GM18498 (cell line): ENCODE data around the gene VEGFA.

ENCODE experiments used
- ATAC-seq: cut with Tn5 transposase; IDR thresholded peaks from one replicate; pipeline ENCODE4 v1.9.1; 2021; ENCODE audit warnings: mild to moderate bottlenecking, moderate library complexity; ENCODE audit not compliant: unreplicated experiment

Gene VEGFA

DNA sequence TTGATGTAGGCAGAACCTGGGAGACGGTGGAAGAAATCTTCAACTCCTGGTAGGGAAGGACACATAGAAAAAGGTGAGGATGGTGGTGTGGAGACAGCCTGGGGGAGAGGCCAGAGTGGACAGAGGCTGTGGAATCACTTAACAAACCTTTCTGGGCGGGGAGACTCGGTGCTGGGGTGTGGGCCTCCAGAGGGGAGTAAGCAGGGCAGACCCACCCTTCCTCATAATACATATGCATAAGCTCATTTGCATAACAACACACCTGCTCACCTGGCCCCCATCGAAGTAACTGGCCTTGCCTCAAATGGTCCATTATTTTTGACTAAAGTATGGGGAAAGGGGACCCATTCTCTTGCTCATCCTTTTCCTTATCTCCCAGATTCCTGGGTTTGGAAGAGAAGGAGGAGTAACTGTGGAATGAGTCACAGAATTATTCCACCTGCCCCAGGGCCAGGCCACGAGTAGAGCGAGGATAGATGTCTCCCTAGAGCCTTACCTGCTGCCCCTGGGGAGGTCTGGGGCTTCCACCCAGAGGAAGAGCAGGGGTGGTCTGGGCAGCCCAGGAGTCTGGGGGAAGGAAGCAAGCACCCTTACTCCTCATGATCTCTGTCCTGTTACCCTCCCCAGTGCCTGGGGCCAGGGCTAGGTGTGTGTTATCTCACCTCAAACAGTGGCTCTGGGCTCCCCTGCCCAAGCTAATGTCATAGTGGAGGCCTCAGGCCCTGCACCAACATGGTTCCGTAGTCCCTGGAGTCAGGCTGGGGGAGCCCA lies 10.7 kb upstream of the VEGFA start:
- ATAC-seq = no peak

DNA sequence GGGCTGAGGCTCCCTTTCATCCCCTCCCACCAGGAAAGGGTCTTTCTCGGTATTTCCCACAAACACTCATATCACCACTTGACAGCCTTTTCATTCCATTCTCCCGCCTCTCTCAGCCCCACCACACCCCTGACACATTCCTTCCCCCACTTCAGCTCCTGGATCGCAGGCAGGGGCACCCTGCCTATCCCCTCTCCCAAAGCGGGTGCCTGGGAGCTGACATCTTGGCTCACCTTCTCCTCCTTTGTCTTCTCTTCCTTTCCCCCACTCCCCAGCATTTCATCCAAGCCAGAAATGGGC lies 10.2 kb upstream of the VEGFA start:
- no peak for ATAC-seq

DNA sequence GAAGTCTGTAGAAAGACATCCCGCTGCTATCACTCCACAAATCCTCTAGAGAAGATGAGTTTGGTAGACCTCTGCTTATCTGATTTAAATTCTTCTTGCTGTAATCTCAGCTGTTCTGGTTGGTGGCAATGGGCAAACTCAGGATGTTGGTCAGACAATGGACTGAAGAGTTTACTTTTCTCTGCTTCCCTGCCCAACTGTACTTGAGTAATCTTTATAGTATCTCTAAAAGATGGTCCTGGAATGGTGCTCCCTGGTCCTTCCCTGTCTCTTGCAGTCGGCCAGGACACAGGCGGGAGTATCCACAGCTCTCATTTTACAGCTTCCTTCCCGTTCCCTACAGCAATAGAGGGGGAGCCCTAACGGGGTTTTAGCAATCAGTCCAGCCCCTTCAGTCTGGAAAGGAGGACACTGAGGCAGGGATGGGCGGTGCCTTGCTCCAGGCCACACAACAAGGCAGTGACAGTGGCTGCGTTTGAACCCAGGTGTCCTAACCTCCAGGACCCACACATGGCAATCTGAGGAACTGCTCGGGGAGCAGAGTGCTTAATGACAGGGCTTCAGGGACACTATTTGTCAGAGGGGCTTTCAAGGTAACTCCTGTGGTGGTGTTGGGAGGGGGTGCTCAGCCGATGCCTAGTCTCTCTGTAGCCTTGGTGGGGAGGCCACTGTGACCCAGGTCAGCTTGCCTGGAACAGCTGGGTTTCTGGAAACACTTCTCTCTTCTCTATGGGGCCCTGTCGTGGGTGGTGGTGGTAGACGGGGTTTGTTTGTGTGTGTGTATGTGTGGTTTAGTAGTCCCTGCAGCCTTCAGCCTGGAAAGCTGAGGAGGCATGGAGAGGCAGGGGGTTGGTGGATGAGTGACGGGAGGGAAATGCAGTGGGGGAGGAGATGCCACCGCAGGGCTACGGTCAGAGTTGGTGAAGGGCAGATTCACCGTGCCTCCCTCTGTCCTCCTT lies 9.5 kb upstream of the VEGFA start:
- ATAC-seq = no peak

DNA sequence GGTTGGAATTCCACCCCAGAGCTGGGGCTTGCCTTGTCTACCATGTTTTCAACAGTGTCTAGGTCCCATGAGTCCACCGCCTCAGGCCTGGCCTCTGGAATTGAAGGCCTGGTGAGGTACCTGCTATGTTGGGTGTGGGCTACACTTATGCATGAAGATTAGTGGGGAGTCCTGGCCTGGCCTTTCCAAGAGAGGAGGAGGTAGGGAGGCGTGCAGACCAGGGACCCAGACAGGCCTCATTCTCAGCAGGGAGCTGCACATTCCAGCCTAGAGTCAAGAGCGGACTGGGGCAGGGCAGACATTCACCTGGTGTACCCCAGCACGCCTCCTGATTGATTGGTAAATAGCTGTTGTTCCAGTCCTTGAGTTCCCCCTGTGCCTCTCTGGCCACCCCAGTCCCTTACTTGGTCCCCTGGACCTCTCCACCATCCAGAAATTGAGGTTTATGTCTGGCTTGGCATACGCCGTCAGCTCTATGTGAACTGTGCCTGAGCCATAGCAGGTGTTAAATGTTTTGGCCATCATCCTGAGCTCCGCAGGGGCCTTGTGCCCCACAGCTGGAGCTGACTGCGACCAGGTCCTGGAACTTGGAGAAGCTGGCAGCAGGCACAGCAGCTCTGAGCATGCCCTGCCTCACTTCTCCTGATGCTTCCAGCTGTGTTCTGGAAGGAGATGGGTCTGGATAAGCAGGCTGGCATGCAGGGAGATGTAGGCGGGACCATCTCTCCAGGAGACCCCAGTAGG lies 8.2 kb upstream of the VEGFA start:
- no peak for ATAC-seq

- ATAC-seq = no peak
These were observed 7.6 kb upstream of the VEGFA start for GRCh38 chr6:43762410-43762768.

- no peak for ATAC-seq
These were observed 6.9 kb upstream of the VEGFA start for GRCh38 chr6:43762966-43763695.

- no peak for ATAC-seq
These were observed 6.0 kb upstream of the VEGFA start for GRCh38 chr6:43763812-43764522.

DNA sequence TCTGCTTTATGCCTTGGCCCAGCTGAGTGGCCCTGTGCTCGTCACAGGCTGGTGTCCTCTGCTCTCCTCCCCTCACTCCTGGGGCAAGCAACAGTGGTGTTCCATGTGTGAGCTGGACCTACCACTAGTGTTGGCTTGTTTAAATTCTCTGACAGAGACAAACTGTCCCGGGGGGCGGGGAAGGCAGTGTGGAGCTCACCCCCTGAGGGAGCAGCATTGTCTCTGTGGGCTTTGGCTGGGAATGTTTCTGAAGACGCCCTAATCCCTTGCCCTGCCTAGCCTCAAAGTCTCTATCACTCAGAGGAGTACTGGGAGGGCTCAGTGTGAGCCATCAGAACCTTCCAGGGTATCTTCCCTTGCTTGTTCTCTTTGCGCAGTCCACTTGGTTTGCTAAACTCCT lies 5.2 kb upstream of the VEGFA start:
- no peak for ATAC-seq

DNA sequence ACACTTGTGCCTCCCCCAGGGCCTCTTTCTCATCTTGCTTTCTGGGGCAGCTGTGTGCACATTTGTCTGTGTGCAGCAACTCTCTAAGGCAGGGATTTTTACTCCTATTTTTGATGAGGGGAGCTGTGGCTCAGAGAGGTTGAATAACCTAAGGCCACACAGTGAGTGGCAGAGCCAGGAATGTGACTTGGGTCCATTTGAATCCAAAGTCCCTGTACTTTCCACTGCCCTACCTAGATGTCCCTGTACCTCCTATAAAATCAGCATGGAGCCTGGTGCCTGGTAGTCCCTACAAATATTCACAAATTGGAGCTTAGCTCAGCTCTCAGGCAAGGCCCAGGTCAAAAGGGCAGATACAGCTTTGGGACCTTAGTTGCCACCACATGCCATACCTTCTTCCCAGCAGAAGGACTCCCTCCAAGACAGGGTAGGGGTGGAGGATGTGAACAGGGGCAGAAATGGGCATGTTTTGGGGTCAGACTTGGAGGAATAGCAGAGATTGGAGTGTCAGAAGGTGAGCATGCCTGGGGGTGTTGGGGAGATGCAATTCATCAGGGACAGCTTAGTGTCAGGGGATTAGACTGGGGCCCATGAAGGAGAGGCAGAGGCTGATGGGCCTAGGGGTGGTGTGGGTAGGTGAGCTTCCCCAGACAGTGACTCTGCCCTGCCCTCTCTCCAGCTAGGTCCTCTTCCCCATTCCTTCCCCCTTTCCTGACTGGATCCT lies 4.1 kb upstream of the VEGFA start:
- no peak for ATAC-seq

DNA sequence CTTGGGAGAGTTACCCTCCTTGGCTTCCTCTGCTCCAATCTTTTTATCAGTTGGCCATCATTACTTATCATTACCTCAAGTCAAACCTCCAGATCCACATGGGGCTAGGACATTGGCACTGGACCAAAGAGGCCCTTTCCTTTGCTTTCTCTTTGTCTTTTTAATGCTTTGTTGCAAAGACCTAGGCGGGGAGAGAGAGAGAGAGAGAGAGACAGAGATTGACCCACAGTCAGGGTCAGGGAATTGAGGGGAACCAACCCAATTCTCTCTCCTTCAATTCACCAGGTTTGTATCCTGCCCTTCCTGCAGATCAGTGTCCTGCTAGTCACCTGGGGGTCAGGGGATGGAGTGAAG lies 3.5 kb upstream of the VEGFA start:
- ATAC-seq = no peak

GRCh38 chr6:43766964-43767461 lies 3.0 kb upstream of the VEGFA start:
- no peak for ATAC-seq

DNA sequence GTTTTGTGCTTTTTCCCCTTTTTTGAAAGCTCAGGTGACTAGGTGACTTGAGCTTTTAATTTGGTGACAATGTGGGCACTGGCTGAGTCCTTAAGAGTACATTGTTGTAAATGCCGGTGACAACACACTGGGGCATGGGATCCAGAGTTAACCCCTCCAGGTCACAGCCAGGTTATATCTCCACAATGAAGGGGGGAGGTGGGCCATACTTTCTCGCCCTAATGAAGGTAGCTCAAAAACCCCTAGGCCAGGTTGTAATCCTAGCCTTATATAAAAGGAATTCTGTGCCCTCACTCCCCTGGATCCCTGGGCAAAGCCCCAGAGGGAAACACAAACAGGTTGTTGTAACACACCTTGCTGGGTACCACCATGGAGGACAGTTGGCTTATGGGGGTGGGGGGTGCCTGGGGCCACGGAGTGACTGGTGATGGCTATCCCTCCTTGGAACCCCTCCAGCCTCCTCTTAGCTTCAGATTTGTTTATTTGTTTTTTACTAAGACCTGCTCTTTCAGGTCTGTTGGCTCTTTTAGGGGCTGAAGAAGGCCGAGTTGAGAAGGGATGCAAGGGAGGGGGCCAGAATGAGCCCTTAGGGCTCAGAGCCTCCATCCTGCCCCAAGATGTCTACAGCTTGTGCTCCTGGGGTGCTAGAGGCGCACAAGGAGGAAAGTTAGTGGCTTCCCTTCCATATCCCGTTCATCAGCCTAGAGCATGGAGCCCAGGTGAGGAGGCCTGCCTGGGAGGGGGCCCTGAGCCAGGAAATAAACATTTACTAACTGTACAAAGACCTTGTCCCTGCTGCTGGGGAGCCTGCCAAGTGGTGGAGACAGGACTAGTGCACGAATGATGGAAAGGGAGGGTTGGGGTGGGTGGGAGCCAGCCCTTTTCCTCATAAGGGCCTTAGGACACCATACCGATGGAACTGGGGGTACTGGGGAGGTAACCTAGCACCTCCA lies 2.2 kb upstream of the VEGFA start:
- no peak for ATAC-seq

- ATAC-seq = no peak
These were observed 1.5 kb upstream of the VEGFA start for GRCh38 chr6:43768506-43768860.

DNA sequence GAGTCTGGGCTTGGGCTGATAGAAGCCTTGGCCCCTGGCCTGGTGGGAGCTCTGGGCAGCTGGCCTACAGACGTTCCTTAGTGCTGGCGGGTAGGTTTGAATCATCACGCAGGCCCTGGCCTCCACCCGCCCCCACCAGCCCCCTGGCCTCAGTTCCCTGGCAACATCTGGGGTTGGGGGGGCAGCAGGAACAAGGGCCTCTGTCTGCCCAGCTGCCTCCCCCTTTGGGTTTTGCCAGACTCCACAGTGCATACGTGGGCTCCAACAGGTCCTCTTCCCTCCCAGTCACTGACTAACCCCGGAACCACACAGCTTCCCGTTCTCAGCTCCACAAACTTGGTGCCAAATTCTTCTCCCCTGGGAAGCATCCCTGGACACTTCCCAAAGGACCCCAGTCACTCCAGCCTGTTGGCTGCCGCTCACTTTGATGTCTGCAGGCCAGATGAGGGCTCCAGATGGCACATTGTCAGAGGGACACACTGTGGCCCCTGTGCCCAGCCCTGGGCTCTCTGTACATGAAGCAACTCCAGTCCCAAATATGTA lies 957 bp upstream of the VEGFA start:
- no peak for ATAC-seq

GRCh38 chr6:43770372-43771209 lies 580 bp downstream of the VEGFA start:
- ATAC-seq = no peak

- no peak for ATAC-seq
These were observed 1.3 kb downstream of the VEGFA start for GRCh38 chr6:43771210-43771857.
